Epidermal melanocyte (primary cell): ENCODE results near the gene GPR171.
"Not testable (repeated sequence)": the region's sequence is repeated elsewhere in the genome, so short reads cannot be mapped to it uniquely, and the experiment has no call there.

Experiments used
- DNase-seq: peaks from one replicate; pipeline ENCODE4 v3.0.0; 2011; ENCODE audit warnings: low spot score; ENCODE audit not compliant: insufficient read length

Gene GPR171

GRCh38 chr3:151203051-151203420 is at the start of gene GPR171:
Gene GPR171, minus strand, starts transcription at chr3:151203216. Its CDS starts 3,830 bp downstream, at chr3:151199386.
- DNase-seq: no peak

GRCh38 chr3:151248772-151249337 is 45.8 kb upstream of the GPR171 start:
- DNase-seq: no peak

- not testable (repeated sequence) for DNase-seq
Measured at GRCh38 chr3:151242006-151242405, 39.0 kb upstream of the GPR171 start.

GRCh38 chr3:151236736-151237135 is 33.7 kb upstream of the GPR171 start:
- DNase-seq: no peak

- no peak for DNase-seq
Measured at GRCh38 chr3:151236316-151236715, 33.3 kb upstream of the GPR171 start.

- no peak for DNase-seq
Measured at GRCh38 chr3:151234825-151235224, 31.8 kb upstream of the GPR171 start.

GRCh38 chr3:151232991-151233390 is 30.0 kb upstream of the GPR171 start:
- DNase-seq: no peak

- DNase-seq: not testable (repeated sequence)
Measured at GRCh38 chr3:151232403-151232802, 29.4 kb upstream of the GPR171 start.

- DNase-seq: no peak
Measured at GRCh38 chr3:151230646-151231045, 27.6 kb upstream of the GPR171 start.

GRCh38 chr3:151228666-151229040 is 25.6 kb upstream of the GPR171 start:
- DNase-seq: no peak

GRCh38 chr3:151227807-151228665 is 25.0 kb upstream of the GPR171 start:
- peak; percentile 71 for DNase-seq

- DNase-seq: no peak
Measured at GRCh38 chr3:151227266-151227806, 24.3 kb upstream of the GPR171 start.

GRCh38 chr3:151226825-151227224 is 23.8 kb upstream of the GPR171 start:
- no peak for DNase-seq

GRCh38 chr3:151226088-151226563 is 23.1 kb upstream of the GPR171 start:
- DNase-seq: no peak

- no peak for DNase-seq
Measured at GRCh38 chr3:151225040-151225975, 22.3 kb upstream of the GPR171 start.

- DNase-seq: no peak
Measured at GRCh38 chr3:151224268-151224866, 21.4 kb upstream of the GPR171 start.

- no peak for DNase-seq
Measured at GRCh38 chr3:151219056-151219455, 16.0 kb upstream of the GPR171 start.

GRCh38 chr3:151218136-151218535 is 15.1 kb upstream of the GPR171 start:
- no peak for DNase-seq

GRCh38 chr3:151216641-151217607 is 13.9 kb upstream of the GPR171 start:
- no peak for DNase-seq

GRCh38 chr3:151214459-151214858 is 11.4 kb upstream of the GPR171 start:
- no peak for DNase-seq
